Hepatocyte (in vitro differentiated cells): Measurements from ENCODE around the gene PTX4. TPM values are rescaled to one million over a fixed set of nuclear protein-coding genes. Genes with fewer than 3 reads are reported as not detected.

Experiments used
- DNase-seq: peaks from one replicate; pipeline ENCODE4 v3.0.0-alpha.2; 2016; ENCODE audit warnings: low spot score
- H2AFZ ChIP-seq: fragments of 200-600 bp; sonication (generic); 2 replicates; pipeline ENCODE4 v1.6.0; 2016; ENCODE audit warnings: antibody characterized with exemption, mild to moderate bottlenecking
- H3K27ac ChIP-seq: fragments of 200-600 bp; sonication (generic); 2 replicates; pipeline ENCODE4 v1.5.1; 2016; ENCODE audit warnings: mild to moderate bottlenecking
- H3K27me3 ChIP-seq: fragments of 200-600 bp; sonication (generic); 2 replicates; pipeline ENCODE4 v1.6.1; 2016
- H3K36me3 ChIP-seq: fragments of 200-600 bp; sonication (generic); replicated peaks from 2 replicates; pipeline ENCODE4 v1.5.1; 2016; ENCODE audit warnings: low read depth; ENCODE audit not compliant: insufficient read depth
- H3K4me1 ChIP-seq: fragments of 200-600 bp; sonication (generic); 2 replicates; pipeline ENCODE4 v1.5.1; 2016; ENCODE audit warnings: mild to moderate bottlenecking, moderate library complexity; ENCODE audit not compliant: insufficient read depth
- H3K4me2 ChIP-seq: fragments of 200-600 bp; sonication (generic); 2 replicates; pipeline ENCODE4 v1.6.0; 2016
- H3K4me3 ChIP-seq: fragments of 200-600 bp; sonication (generic); 2 replicates; pipeline ENCODE4 v1.5.1; 2016; ENCODE audit warnings: mild to moderate bottlenecking
- H3K79me2 ChIP-seq: fragments of 200-600 bp; sonication (generic); 2 replicates; pipeline ENCODE4 v1.6.0; 2017; ENCODE audit warnings: mild to moderate bottlenecking
- H3K9me2 ChIP-seq: fragments of 200-600 bp; sonication (generic); replicated peaks from 2 replicates; pipeline ENCODE4 v1.6.0; 2017; ENCODE audit warnings: mild to moderate bottlenecking; ENCODE audit not compliant: insufficient read depth
- H3K9me3 ChIP-seq: fragments of 200-600 bp; sonication (generic); 2 replicates; pipeline ENCODE4 v1.5.1; 2016; ENCODE audit warnings: low read depth, mild to moderate bottlenecking
- H4K20me1 ChIP-seq: fragments of 200-600 bp; sonication (generic); 2 replicates; pipeline ENCODE4 v1.6.0; 2016; ENCODE audit warnings: mild to moderate bottlenecking; ENCODE audit not compliant: insufficient read depth, poor library complexity, severe bottlenecking
- CTCF ChIP-seq: fragments of 200-600 bp; sonication (generic); IDR thresholded peaks from 2 replicates; pipeline ENCODE4 v1.5.1; 2016; ENCODE audit warnings: antibody characterized with exemption, mild to moderate bottlenecking; ENCODE audit not compliant: poor library complexity
- EZH2 ChIP-seq: fragments of 200-600 bp; sonication (generic); IDR thresholded peaks from 2 replicates; pipeline ENCODE4 v1.6.1; 2016; ENCODE audit warnings: antibody characterized with exemption, mild to moderate bottlenecking, borderline replicate concordance
- EZH2phosphoT487 ChIP-seq: fragments of 200-600 bp; sonication (generic); IDR thresholded peaks from one replicate; pipeline ENCODE4 v1.6.1; 2018; ENCODE audit warnings: antibody characterized with exemption, mild to moderate bottlenecking, low read depth, moderate library complexity; ENCODE audit not compliant: unreplicated experiment, severe bottlenecking
- WGBS: methylation state at CpG from one replicate; pipeline ENCODE4 v1.1.6; 2016; ENCODE audit warnings: low lambda C conversion rate; ENCODE audit errors: missing lambda C conversion rate; 5-methylcytosine and 5-hydroxymethylcytosine counted together
- polyA plus RNA-seq: library from polyadenylated mRNA; unstranded; fragments of >200 nt; fragmentation: Nextera tagmentation; extraction: Ambion mirVana; gene quantifications from 2 replicates; pipeline ENCODE4 v1.2.1, GENCODE V29; 2016
- total RNA-seq: library from RNA; depleted of rRNA; stranded (reverse); fragments of >200 nt; gene quantifications from 2 replicates; pipeline ENCODE4 v1.2.3, GENCODE V29; 2014

The PTX4 gene
- total and polyA plus RNA-seq, 2 experiments from 2014 or later: not detected

GRCh38 chr16:1455190-1456171 is 33.3 kb downstream of the PTX4 start:
- Histone ChIP-seq H4K20me1 (no peaks in the 10 kb centered on the region), H3K79me2 (no peaks in the 10 kb centered on the region), H3K27me3 (no peaks in the 10 kb centered on the region), H3K36me3 (no peaks in the 10 kb centered on the region), H3K9me2 (no peaks in the 10 kb centered on the region), H3K9me3 (no peaks in the 10 kb centered on the region), H3K4me1 (no peaks in the 10 kb centered on the region), H3K4me3 (no peak overlapping the region), H3K27ac (no peak overlapping the region), H2AFZ (no peak overlapping the region), H3K4me2 (no peak overlapping the region)
- no peak for DNase-seq
- TF ChIP-seq CTCF (no peak), EZH2 (no peak), EZH2phosphoT487 (no peak)
- WGBS: 96% methylated on average over 41 of the region's 41 CpGs

GRCh38 chr16:1454561-1454960 is 34.2 kb downstream of the PTX4 start:
- WGBS: 93% methylated on average over 17 of the region's 17 CpGs
- Histone ChIP-seq H3K79me2 (no peaks in the 10 kb centered on the region), H3K27ac (no peak overlapping the region), H2AFZ (no peak overlapping the region), H4K20me1 (no peaks in the 10 kb centered on the region), H3K36me3 (no peaks in the 10 kb centered on the region), H3K9me2 (no peaks in the 10 kb centered on the region), H3K4me2 (no peak overlapping the region), H3K27me3 (no peaks in the 10 kb centered on the region), H3K4me1 (no peaks in the 10 kb centered on the region), H3K9me3 (no peaks in the 10 kb centered on the region), H3K4me3 (no peak overlapping the region)
- no peak for DNase-seq
- no peak for TF ChIP-seq CTCF
- no peak for TF ChIP-seq EZH2phosphoT487
- no peak for TF ChIP-seq EZH2

GRCh38 chr16:1453316-1453715 is 35.4 kb downstream of the PTX4 start:
- no peaks in the 10 kb centered on the region for H3K27me3 ChIP-seq
- no peaks in the 10 kb centered on the region for H3K9me2 ChIP-seq
- no peaks in the 10 kb centered on the region for H3K4me1 ChIP-seq
- WGBS: 96% methylated on average over 19 of the region's 19 CpGs
- H3K36me3 ChIP-seq: no peaks in the 10 kb centered on the region
- H3K4me2 ChIP-seq: no peak overlapping the region
- H3K4me3 ChIP-seq: no peak overlapping the region
- no peaks in the 10 kb centered on the region for H3K9me3 ChIP-seq
- H3K79me2 ChIP-seq: no peaks in the 10 kb centered on the region
- TF ChIP-seq EZH2 (no peak), CTCF (no peak), EZH2phosphoT487 (no peak)
- H4K20me1 ChIP-seq: no peaks in the 10 kb centered on the region
- H2AFZ ChIP-seq: no peak overlapping the region
- DNase-seq: no peak
- no peak overlapping the region for H3K27ac ChIP-seq
